ENCODE results near the gene RTL10. TPM values are rescaled to one million over a fixed set of nuclear protein-coding genes. Genes with fewer than 3 reads are reported as not detected.

The RTL10 gene
- total RNA-seq, 1 donor from 2014 or later: 10.9 TPM

DNA sequence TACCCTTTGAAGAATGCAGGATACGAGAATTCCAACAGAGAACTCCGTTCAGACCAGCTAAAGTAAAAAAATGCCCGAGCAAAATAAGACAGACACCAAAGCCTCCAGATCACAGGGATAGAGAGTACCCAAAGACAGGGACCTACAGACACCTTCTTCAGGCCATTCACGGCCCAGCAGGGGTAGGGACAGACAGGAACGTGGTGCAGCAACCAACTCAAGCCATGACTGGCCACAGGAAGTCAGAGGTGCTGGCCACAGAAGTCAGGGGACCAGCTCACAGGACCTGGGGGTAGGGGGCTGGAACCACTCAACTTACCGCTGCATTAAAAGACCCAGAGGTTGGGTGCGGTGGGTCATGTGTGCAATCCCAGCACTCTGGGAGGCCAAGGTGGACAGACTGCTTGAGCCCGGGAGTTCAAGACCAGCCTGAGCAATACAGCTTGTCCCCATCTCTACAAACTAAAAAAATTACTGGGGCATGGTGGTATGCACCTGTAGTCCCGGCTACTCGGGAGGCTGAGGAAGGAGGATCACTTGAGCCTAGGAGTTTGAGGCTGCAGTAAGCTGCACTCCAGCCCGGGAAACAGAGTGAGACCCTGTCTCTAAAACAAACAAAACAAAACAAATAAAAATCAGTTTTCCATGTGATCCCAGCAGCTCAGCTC lies 47.0 kb upstream of the RTL10 start:
- no peak for DNase-seq (ENCODE audit: low read depth)
- TF ChIP-seq, protein P1, sequence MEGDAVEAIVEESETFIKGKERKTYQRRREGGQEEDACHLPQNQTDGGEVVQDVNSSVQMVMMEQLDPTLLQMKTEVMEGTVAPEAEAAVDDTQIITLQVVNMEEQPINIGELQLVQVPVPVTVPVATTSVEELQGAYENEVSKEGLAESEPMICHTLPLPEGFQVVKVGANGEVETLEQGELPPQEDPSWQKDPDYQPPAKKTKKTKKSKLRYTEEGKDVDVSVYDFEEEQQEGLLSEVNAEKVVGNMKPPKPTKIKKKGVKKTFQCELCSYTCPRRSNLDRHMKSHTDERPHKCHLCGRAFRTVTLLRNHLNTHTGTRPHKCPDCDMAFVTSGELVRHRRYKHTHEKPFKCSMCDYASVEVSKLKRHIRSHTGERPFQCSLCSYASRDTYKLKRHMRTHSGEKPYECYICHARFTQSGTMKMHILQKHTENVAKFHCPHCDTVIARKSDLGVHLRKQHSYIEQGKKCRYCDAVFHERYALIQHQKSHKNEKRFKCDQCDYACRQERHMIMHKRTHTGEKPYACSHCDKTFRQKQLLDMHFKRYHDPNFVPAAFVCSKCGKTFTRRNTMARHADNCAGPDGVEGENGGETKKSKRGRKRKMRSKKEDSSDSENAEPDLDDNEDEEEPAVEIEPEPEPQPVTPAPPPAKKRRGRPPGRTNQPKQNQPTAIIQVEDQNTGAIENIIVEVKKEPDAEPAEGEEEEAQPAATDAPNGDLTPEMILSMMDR (IDR thresholded peaks at IDR 0.05; ENCODE audit: insufficient read depth, low read length, poor library complexity, severe bottlenecking): no peak
- no peaks in the 10 kb centered on the region for H3K36me3 ChIP-seq (ENCODE audit: control insufficient read depth, insufficient read depth, low read length)
- H3K27me3 ChIP-seq (ENCODE audit: control insufficient read depth, insufficient read depth, low read length): no peaks in the 10 kb centered on the region
- no peak overlapping the region for H3K4me3 ChIP-seq (ENCODE audit: low read depth, low read length)

DNA sequence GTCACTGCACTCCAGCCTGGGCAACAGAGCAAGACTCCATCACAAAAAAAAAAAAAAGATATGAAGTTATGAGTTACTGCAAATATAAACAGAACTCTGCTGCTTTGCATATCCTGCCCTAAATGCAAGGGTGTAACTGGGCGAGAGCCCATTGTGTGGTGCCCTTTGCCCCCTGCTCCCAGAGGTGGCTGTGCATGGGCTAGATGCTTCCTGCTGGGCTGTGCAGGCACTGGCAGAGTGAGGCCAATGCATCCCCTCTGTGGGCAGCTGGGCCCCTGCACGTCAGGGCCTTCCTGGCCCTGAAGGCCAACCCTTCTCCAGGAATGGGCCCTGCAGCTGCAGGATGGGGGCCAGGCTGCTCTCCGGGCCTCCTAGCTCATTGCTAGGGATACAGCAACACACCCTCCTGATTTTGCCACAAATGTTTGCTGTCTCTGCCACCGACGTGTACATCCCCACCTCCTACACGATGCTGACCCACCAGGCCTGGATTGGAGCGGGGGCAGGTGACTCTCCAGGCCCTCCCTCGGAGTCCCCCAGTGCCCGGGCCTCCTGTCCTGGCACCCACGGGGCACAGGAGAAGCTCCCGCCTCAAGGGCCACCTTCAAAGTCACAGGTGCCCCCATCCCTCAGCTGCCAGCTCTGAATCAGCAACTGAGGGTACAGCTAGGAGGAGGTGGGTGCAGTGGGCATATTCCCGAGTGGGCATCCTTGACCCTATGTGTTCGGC lies 46.2 kb upstream of the RTL10 start:
- no peak for DNase-seq (ENCODE audit: low read depth)
- TF ChIP-seq, protein P1 (IDR thresholded peaks at IDR 0.05; ENCODE audit: insufficient read depth, low read length, poor library complexity, severe bottlenecking): no peak
- no peaks in the 10 kb centered on the region for H3K36me3 ChIP-seq (ENCODE audit: control insufficient read depth, insufficient read depth, low read length)

DNA sequence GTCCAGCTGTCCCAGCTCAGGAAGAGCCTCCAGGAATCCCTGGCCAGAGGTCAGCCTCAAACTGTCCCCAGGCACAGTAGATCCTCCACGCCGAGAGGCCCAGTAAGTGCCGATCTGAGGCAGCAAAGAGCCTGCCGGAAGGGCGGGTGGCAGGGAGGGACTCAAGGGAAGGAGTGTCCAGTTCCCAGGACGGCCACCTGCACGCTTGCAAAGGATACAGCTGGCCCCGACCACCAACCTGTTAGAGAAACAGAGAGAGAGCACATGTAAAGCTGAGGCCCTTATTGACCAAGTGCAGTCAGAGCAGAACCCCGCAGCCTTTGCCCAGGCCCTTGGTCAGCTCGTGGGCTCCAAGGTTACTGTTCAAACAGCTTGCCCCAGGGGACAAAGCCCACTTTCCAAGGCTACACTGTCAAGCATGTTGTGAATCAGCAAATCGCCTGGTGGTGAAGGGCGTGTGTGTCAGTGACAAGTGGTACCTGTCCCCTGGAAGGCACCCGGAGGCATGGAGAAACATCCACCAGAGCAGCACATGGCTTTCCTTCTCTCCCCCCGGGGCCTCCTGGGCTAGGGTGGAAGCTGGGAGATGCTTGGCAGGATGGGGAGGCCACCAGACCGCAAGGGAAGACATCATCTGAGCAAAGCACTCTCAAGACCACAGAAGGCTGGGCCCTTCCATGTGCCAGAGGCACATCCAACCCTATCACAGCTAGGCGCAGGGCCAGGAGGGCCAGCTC lies 44.3 kb upstream of the RTL10 start:
- no peaks in the 10 kb centered on the region for H3K27me3 ChIP-seq (ENCODE audit: control insufficient read depth, insufficient read depth, low read length)
- H3K4me3 ChIP-seq (ENCODE audit: low read depth, low read length): no peak overlapping the region
- TF ChIP-seq, protein P1 (IDR thresholded peaks at IDR 0.05; ENCODE audit: insufficient read depth, low read length, poor library complexity, severe bottlenecking): no peak
- H3K36me3 ChIP-seq (ENCODE audit: control insufficient read depth, insufficient read depth, low read length): no peaks in the 10 kb centered on the region
- DNase-seq (ENCODE audit: low read depth): no peak

More for the DNA sequence above, 46.2 kb upstream of the RTL10 start:
- Histone ChIP-seq H3K27me3 (ENCODE audit: control insufficient read depth, insufficient read depth, low read length) (no peaks in the 10 kb centered on the region), H3K4me3 (ENCODE audit: low read depth, low read length) (no peak overlapping the region)

DNA sequence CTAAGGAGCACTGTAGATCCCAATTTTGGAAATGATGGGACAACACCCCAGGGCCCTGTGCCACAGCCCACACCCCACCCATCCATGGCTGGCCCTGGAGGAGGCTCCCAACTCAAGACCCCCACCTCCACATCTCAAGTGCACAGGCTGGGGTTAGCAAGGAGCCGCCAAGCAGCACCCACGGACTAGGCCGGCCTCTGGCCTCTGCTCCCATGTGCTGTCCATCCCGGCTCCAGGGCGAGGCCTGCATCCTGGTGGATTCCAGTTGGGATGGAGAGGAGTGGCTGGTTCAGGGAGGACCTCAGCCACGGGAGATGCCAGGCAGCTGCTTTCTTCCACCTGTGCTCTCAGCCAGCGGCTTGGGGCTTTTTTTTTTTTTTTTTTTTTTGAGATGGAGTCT lies 43.5 kb upstream of the RTL10 start:
- DNase-seq (ENCODE audit: low read depth): no peak
- no peaks in the 10 kb centered on the region for H3K27me3 ChIP-seq (ENCODE audit: control insufficient read depth, insufficient read depth, low read length)
- H3K4me3 ChIP-seq (ENCODE audit: low read depth, low read length): no peak overlapping the region
- H3K36me3 ChIP-seq (ENCODE audit: control insufficient read depth, insufficient read depth, low read length): no peaks in the 10 kb centered on the region
- TF ChIP-seq, protein P1 (IDR thresholded peaks at IDR 0.05; ENCODE audit: insufficient read depth, low read length, poor library complexity, severe bottlenecking): no peak

DNA sequence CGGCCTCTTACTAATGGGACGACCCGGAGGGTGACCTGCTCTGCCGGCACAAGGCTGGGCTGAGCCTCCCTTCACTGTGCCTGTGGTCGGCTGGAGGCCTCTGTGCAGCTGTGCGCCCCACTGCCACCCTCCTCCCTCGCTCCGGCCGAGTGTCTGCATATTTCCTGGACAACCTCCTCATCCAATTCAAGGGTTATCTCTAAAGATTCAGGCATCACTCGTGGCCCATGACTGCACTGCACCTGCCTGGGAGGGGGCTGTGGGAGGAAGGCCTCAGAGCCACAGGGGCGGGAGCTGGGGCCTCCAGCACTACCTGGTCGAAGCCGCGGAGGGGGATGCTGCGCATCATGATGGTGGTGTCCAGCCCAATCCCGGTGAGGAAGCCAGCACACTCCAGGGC lies 43.1 kb upstream of the RTL10 start:
- DNase-seq (ENCODE audit: low read depth): no peak
- H3K4me3 ChIP-seq (ENCODE audit: low read depth, low read length): no peak overlapping the region
- TF ChIP-seq, protein P1 (IDR thresholded peaks at IDR 0.05; ENCODE audit: insufficient read depth, low read length, poor library complexity, severe bottlenecking): no peak
- H3K27me3 ChIP-seq (ENCODE audit: control insufficient read depth, insufficient read depth, low read length): no peaks in the 10 kb centered on the region
- H3K36me3 ChIP-seq (ENCODE audit: control insufficient read depth, insufficient read depth, low read length): no peaks in the 10 kb centered on the region

All from kidney epithelial cell (primary cell).